ENCODE data around the gene AFG1L. TPM values are rescaled to one million over a fixed set of nuclear protein-coding genes. Genes with fewer than 3 reads are reported as not detected.

The AFG1L gene
- total and polyA plus RNA-seq, 2 donors (not counting 1 experiment from before 2014, with no cell fraction given), result 1.7 to 5.4 TPM

- H3K36me3 ChIP-seq (ENCODE audit: control insufficient read depth, insufficient read depth, low read length), result no peaks in the 10 kb centered on the region
- no peak overlapping the region for H3K27ac ChIP-seq (ENCODE audit: insufficient read depth, low read length)
- H2AFZ ChIP-seq (ENCODE audit: low read length), result no peak overlapping the region
- no peak for DNase-seq (ENCODE audit: low read depth in 2 of 2)
- no peak overlapping the region for H3K4me3 ChIP-seq (replicated peaks in 1 of 4; ENCODE audit: control extremely low read depth in 1 of 4, insufficient read depth in 1 of 4, low read depth in 3 of 4, low read length in 4 of 4)
- H3K4me1 ChIP-seq (ENCODE audit: control insufficient read depth, extremely low read depth, insufficient read depth, low read length), result peaks cover 2% of the 10 kb centered on the region
- no peak overlapping the region for H3K9ac ChIP-seq (ENCODE audit: insufficient read depth, low read length)
- no peaks in the 10 kb centered on the region for H4K20me1 ChIP-seq (ENCODE audit: control insufficient read depth, extremely low read depth, insufficient read depth, low read length)
- TF ChIP-seq EZH2 (IDR thresholded peaks at IDR 0.05; ENCODE audit: low read length, missing control alignments) (no peak), CTCF (conservative IDR thresholded peaks at IDR 0.05 in 1 of 2, IDR thresholded peaks at IDR 0.05 in 1 of 2; ENCODE audit: low read depth in 1 of 2, low read length in 2 of 2) (no peak)
- H3K27me3 ChIP-seq (ENCODE audit: control insufficient read depth, insufficient read depth, low read length), result no peaks in the 10 kb centered on the region
- H3K4me2 ChIP-seq (ENCODE audit: extremely low read depth, insufficient read depth, low read length), result no peak overlapping the region
- H3K9me3 ChIP-seq (ENCODE audit: control insufficient read depth, insufficient read depth, low read depth, low read length), result no peaks in the 10 kb centered on the region
- no peaks in the 10 kb centered on the region for H3K79me2 ChIP-seq (ENCODE audit: control insufficient read depth, insufficient read depth, low read length)
These were observed 248.5 kb downstream of the AFG1L start for GRCh38 chr6:108543175-108543940.

- no peaks in the 10 kb centered on the region for H3K27me3 ChIP-seq (ENCODE audit: control insufficient read depth, insufficient read depth, low read length)
- no peak for TF ChIP-seq CTCF (conservative IDR thresholded peaks at IDR 0.05 in 1 of 2, IDR thresholded peaks at IDR 0.05 in 1 of 2; ENCODE audit: low read depth in 1 of 2, low read length in 2 of 2)
- no peak for TF ChIP-seq EZH2 (IDR thresholded peaks at IDR 0.05; ENCODE audit: low read length, missing control alignments)
- H3K4me1 ChIP-seq (ENCODE audit: control insufficient read depth, extremely low read depth, insufficient read depth, low read length), result peaks cover 2% of the 10 kb centered on the region
- H2AFZ ChIP-seq (ENCODE audit: low read length), result no peak overlapping the region
- H3K36me3 ChIP-seq (ENCODE audit: control insufficient read depth, insufficient read depth, low read length), result no peaks in the 10 kb centered on the region
- no peaks in the 10 kb centered on the region for H3K79me2 ChIP-seq (ENCODE audit: control insufficient read depth, insufficient read depth, low read length)
- no peak overlapping the region for H3K9ac ChIP-seq (ENCODE audit: insufficient read depth, low read length)
- H3K9me3 ChIP-seq (ENCODE audit: control insufficient read depth, insufficient read depth, low read depth, low read length), result no peaks in the 10 kb centered on the region
- H3K4me3 ChIP-seq (replicated peaks in 1 of 4; ENCODE audit: control extremely low read depth in 1 of 4, insufficient read depth in 1 of 4, low read depth in 3 of 4, low read length in 4 of 4), result no peak overlapping the region
- no peaks in the 10 kb centered on the region for H4K20me1 ChIP-seq (ENCODE audit: control insufficient read depth, extremely low read depth, insufficient read depth, low read length)
- no peak overlapping the region for H3K27ac ChIP-seq (ENCODE audit: insufficient read depth, low read length)
- DNase-seq (ENCODE audit: low read depth in 2 of 2), result peak in 1 of 2 donors; percentile 67
- H3K4me2 ChIP-seq (ENCODE audit: extremely low read depth, insufficient read depth, low read length), result no peak overlapping the region
These were observed 249.8 kb downstream of the AFG1L start for GRCh38 chr6:108544606-108545005.

- no peak overlapping the region for H2AFZ ChIP-seq (ENCODE audit: low read length)
- H3K9ac ChIP-seq (ENCODE audit: insufficient read depth, low read length), result no peak overlapping the region
- H3K4me3 ChIP-seq (replicated peaks in 1 of 4; ENCODE audit: control extremely low read depth in 1 of 4, insufficient read depth in 1 of 4, low read depth in 3 of 4, low read length in 4 of 4), result no peak overlapping the region
- H4K20me1 ChIP-seq (ENCODE audit: control insufficient read depth, extremely low read depth, insufficient read depth, low read length), result no peaks in the 10 kb centered on the region
- no peaks in the 10 kb centered on the region for H3K27me3 ChIP-seq (ENCODE audit: control insufficient read depth, insufficient read depth, low read length)
- no peaks in the 10 kb centered on the region for H3K9me3 ChIP-seq (ENCODE audit: control insufficient read depth, insufficient read depth, low read depth, low read length)
- H3K4me1 ChIP-seq (ENCODE audit: control insufficient read depth, extremely low read depth, insufficient read depth, low read length), result peaks cover 6% of the 10 kb centered on the region
- TF ChIP-seq EZH2 (IDR thresholded peaks at IDR 0.05; ENCODE audit: low read length, missing control alignments) (no peak), CTCF (conservative IDR thresholded peaks at IDR 0.05 in 1 of 2, IDR thresholded peaks at IDR 0.05 in 1 of 2; ENCODE audit: low read depth in 1 of 2, low read length in 2 of 2) (no peak)
- no peaks in the 10 kb centered on the region for H3K79me2 ChIP-seq (ENCODE audit: control insufficient read depth, insufficient read depth, low read length)
- no peak overlapping the region for H3K4me2 ChIP-seq (ENCODE audit: extremely low read depth, insufficient read depth, low read length)
- no peak overlapping the region for H3K27ac ChIP-seq (ENCODE audit: insufficient read depth, low read length)
- DNase-seq (ENCODE audit: low read depth in 2 of 2), result no peak
- H3K36me3 ChIP-seq (ENCODE audit: control insufficient read depth, insufficient read depth, low read length), result no peaks in the 10 kb centered on the region
These were observed 251.5 kb downstream of the AFG1L start for GRCh38 chr6:108546079-108547049.
